CD4-positive, alpha-beta T cell (primary cell): ENCODE results near the gene FREM1. TPM values are rescaled to one million over a fixed set of nuclear protein-coding genes. Genes with fewer than 3 reads are reported as not detected.

ENCODE experiments used
- ATAC-seq: fragments of 200-7000 bp; cut with Tn5 transposase; one replicate; pipeline ENCODE4 v1.10.0; 2022; ENCODE audit warnings: mild to moderate bottlenecking; ENCODE audit not compliant: poor library complexity
- CTCF ChIA-PET: fragments of 350-600 bp; sonication (Branson Sonifier 250); formaldehyde crosslinking; loops from one replicate; lab custom pipeline; 2021; ENCODE audit warnings: antibody characterized with exemption, inconsistent platforms; lab: Charles Lee
- POLR2A ChIA-PET: fragments of 350-600 bp; sonication (Branson Sonifier 250); formaldehyde crosslinking; loops from one replicate; lab custom pipeline; 2021; ENCODE audit warnings: antibody characterized with exemption, inconsistent platforms; lab: Charles Lee
- DNase-seq, 14 experiments: peaks; one replicate each; pipeline ENCODE4 v3.0.0-alpha.2; 2013 to 2020; ENCODE audit warnings: mixed read lengths in 2 of 14
- H3K27ac ChIP-seq, 2 donors: one replicate each; pipeline versions ENCODE4 v1.5.1 to v1.7.0; 2013; ENCODE audit warnings: low read length in 2 of 2, low read depth in 1 of 2, mild to moderate bottlenecking in 1 of 2
- H3K27me3 ChIP-seq, 2 experiments: 1 replicate in 1 of 2; 2 replicates in 1 of 2; pipeline versions ENCODE4 v1.6.1 to v1.7.0; 2013; ENCODE audit warnings: low read length in 2 of 2, control low read depth in 1 of 2, mild to moderate bottlenecking in 1 of 2, moderate library complexity in 1 of 2; ENCODE audit not compliant: insufficient read depth in 2 of 2, control insufficient read depth in 1 of 2
- H3K36me3 ChIP-seq: one replicate; pipeline ENCODE4 v1.6.1; 2013; ENCODE audit warnings: low read length, control low read depth; ENCODE audit not compliant: insufficient read depth
- H3K4me1 ChIP-seq: one replicate; pipeline ENCODE4 v1.6.1; 2013; ENCODE audit warnings: low read length, control low read depth; ENCODE audit not compliant: insufficient read depth
- H3K4me3 ChIP-seq: one replicate; pipeline ENCODE4 v1.5.1; 2013; ENCODE audit warnings: mild to moderate bottlenecking, low read length, moderate library complexity
- H3K9me3 ChIP-seq, 2 experiments: 1 replicate in 1 of 2; 2 replicates in 1 of 2; pipeline versions ENCODE4 v1.6.1 to v1.7.0; 2013; ENCODE audit warnings: low read length in 2 of 2, mild to moderate bottlenecking in 2 of 2, control low read depth in 1 of 2, moderate library complexity in 1 of 2; ENCODE audit not compliant: control insufficient read depth in 1 of 2, insufficient read depth in 1 of 2
- H3K27ac Mint-ChIP-seq: one replicate; pipeline ENCODE4 v1.8.0; 2020; ENCODE audit warnings: mixed read lengths
- H3K27me3 Mint-ChIP-seq: one replicate; pipeline ENCODE4 v1.8.0; 2021; ENCODE audit warnings: mixed read lengths
- H3K36me3 Mint-ChIP-seq: one replicate; pipeline ENCODE4 v1.8.0; 2021; ENCODE audit warnings: low read depth, mixed read lengths
- H3K4me1 Mint-ChIP-seq: one replicate; pipeline ENCODE4 v1.8.0; 2021; ENCODE audit warnings: low read depth, mixed read lengths
- H3K4me3 Mint-ChIP-seq: one replicate; pipeline ENCODE4 v1.8.0; 2020; ENCODE audit warnings: mild to moderate bottlenecking, mixed read lengths
- H3K9me3 Mint-ChIP-seq: one replicate; pipeline ENCODE4 v1.8.0; 2020; ENCODE audit warnings: mixed read lengths
- intact Hi-C, 2 experiments: fragments of 100-400 bp; cut with DNase I in 1 of 2; cut with micrococcal nuclease in 1 of 2; formaldehyde crosslinking; loops; one replicate each; pipeline versions ENCODE4 v1.15.1 to v1.9.0; 2023 to 2025; cut with DNase I, micrococcal nuclease
- total RNA-seq, 174 experiments: library from RNA in 2 of 174; stranded (reverse) in 2 of 174; gene quantifications; one replicate each; pipeline ENCODE4 v1.2.3 and lab custom pipeline; 2021 to 2026
- TF ChIP-seq, protein P1 (sequence below): fragments of 200-600 bp; IDR thresholded peaks from one replicate; pipeline ENCODE4 v1.8.0; 2022; ENCODE audit warnings: antibody characterized with exemption, mild to moderate bottlenecking

The FREM1 gene
- total RNA-seq, 2 experiments from 2014 or later = 0.27 TPM; not detected in 1

- peaks cover 48% of the 10 kb centered on the region for H3K36me3 Mint-ChIP-seq
- peaks cover 14% of the 10 kb centered on the region for H3K36me3 ChIP-seq
- H3K27me3 ChIP-seq = no peaks in the 10 kb centered on the region
- no peaks in the 10 kb centered on the region for H3K4me1 ChIP-seq
- ChIA-PET POLR2A (no interaction called here), CTCF (no interaction called here)
- no peaks in the 10 kb centered on the region for H3K9me3 Mint-ChIP-seq
- H3K4me3 ChIP-seq = no peak overlapping the region
- no peak overlapping the region for H3K27ac ChIP-seq
- no peak for DNase-seq
- no peaks in the 10 kb centered on the region for H3K9me3 ChIP-seq
- ATAC-seq = no peak
- intact Hi-C loops = no loop called here
- no peak overlapping the region for H3K27ac Mint-ChIP-seq
- H3K4me1 Mint-ChIP-seq = peaks cover 18% of the 10 kb centered on the region
- TF ChIP-seq, protein P1, sequence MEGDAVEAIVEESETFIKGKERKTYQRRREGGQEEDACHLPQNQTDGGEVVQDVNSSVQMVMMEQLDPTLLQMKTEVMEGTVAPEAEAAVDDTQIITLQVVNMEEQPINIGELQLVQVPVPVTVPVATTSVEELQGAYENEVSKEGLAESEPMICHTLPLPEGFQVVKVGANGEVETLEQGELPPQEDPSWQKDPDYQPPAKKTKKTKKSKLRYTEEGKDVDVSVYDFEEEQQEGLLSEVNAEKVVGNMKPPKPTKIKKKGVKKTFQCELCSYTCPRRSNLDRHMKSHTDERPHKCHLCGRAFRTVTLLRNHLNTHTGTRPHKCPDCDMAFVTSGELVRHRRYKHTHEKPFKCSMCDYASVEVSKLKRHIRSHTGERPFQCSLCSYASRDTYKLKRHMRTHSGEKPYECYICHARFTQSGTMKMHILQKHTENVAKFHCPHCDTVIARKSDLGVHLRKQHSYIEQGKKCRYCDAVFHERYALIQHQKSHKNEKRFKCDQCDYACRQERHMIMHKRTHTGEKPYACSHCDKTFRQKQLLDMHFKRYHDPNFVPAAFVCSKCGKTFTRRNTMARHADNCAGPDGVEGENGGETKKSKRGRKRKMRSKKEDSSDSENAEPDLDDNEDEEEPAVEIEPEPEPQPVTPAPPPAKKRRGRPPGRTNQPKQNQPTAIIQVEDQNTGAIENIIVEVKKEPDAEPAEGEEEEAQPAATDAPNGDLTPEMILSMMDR = no peak
- no peak overlapping the region for H3K4me3 Mint-ChIP-seq
- H3K27me3 Mint-ChIP-seq = no peaks in the 10 kb centered on the region
Observed at GRCh38 chr9:14686168-14686567, 224.1 kb downstream of the FREM1 start.

Other genes with a start within 250 kb of the FREM1 start
- gene ZDHHC21, start 217.0 kb downstream of the FREM1 start, total RNA-seq = 1 to 10 TPM; 2.7 to 4.1 TPM
- gene CER1, start 187.7 kb downstream of the FREM1 start, total RNA-seq = not detected